GM21737 (cell line): Measurements from ENCODE around the gene NRXN3.
"Not testable (repeated sequence)": the region's sequence is repeated elsewhere in the genome, so short reads cannot be mapped to it uniquely, and the experiment has no call there.

ENCODE experiments used
- ATAC-seq: cut with Tn5 transposase; IDR thresholded peaks from one replicate; pipeline ENCODE4 v1.9.1; 2021; ENCODE audit warnings: mild to moderate bottlenecking, moderate library complexity; ENCODE audit not compliant: unreplicated experiment

The NRXN3 gene

GRCh38 chr14:78398216-78398615, 228.0 kb downstream of the NRXN3 start:
- no peak for ATAC-seq

- ATAC-seq, result no peak
Measured at GRCh38 chr14:78399316-78399889, 229.2 kb downstream of the NRXN3 start.

- ATAC-seq, result no peak
Measured at GRCh38 chr14:78401866-78402265, 231.7 kb downstream of the NRXN3 start.

GRCh38 chr14:78403278-78403815, 233.2 kb downstream of the NRXN3 start:
- ATAC-seq, result peak; percentile 55

GRCh38 chr14:78405079-78405856, 235.1 kb downstream of the NRXN3 start:
- ATAC-seq, result no peak

GRCh38 chr14:78412475-78412874, 242.3 kb downstream of the NRXN3 start:
- ATAC-seq, result no peak

GRCh38 chr14:78414172-78414571, 244.0 kb downstream of the NRXN3 start:
- ATAC-seq, result no peak

- ATAC-seq, result no peak
Measured at GRCh38 chr14:78417532-78417931, 247.4 kb downstream of the NRXN3 start.

- no peak for ATAC-seq
Measured at GRCh38 chr14:78424311-78424710, 254.1 kb downstream of the NRXN3 start.

GRCh38 chr14:78425330-78425729, 255.2 kb downstream of the NRXN3 start:
- no peak for ATAC-seq

- ATAC-seq, result no peak
Measured at GRCh38 chr14:78425782-78426181, 255.6 kb downstream of the NRXN3 start.

- ATAC-seq, result no peak
Measured at GRCh38 chr14:78432046-78432445, 261.9 kb downstream of the NRXN3 start.

GRCh38 chr14:78437448-78437847, 267.3 kb downstream of the NRXN3 start:
- not testable (repeated sequence) for ATAC-seq

- ATAC-seq, result no peak
Measured at GRCh38 chr14:78440356-78440894, 270.3 kb downstream of the NRXN3 start.

GRCh38 chr14:78443834-78444233, 273.7 kb downstream of the NRXN3 start:
- no peak for ATAC-seq

GRCh38 chr14:78445275-78445674, 275.1 kb downstream of the NRXN3 start:
- ATAC-seq, result no peak

- no peak for ATAC-seq
Measured at GRCh38 chr14:78446807-78447206, 276.6 kb downstream of the NRXN3 start.

GRCh38 chr14:78448164-78449094, 278.3 kb downstream of the NRXN3 start:
- no peak for ATAC-seq

GRCh38 chr14:78450669-78451318, 280.6 kb downstream of the NRXN3 start:
- no peak for ATAC-seq

GRCh38 chr14:78451319-78451695, 281.1 kb downstream of the NRXN3 start:
- ATAC-seq, result no peak
